ENCODE results near the gene MAFF.
A peak's percentile ranks its signal among the peaks of the same experiment; 100 is the strongest.

The MAFF gene

GRCh38 chr22:38248280-38248679, 46.5 kb downstream of the MAFF start:
- no peak for DNase-seq (ENCODE audit: low read depth in 2 of 2)

GRCh38 chr22:38249301-38249700, 47.5 kb downstream of the MAFF start:
- no peak for DNase-seq (ENCODE audit: low read depth in 2 of 2)

- no peak for DNase-seq (ENCODE audit: low read depth in 2 of 2)
Observed at GRCh38 chr22:38249803-38250642, 48.2 kb downstream of the MAFF start.

- no peak for DNase-seq (ENCODE audit: low read depth in 2 of 2)
Observed at GRCh38 chr22:38250643-38251340, 49.0 kb downstream of the MAFF start.

- DNase-seq (ENCODE audit: low read depth in 2 of 2), result no peak
Observed at GRCh38 chr22:38251341-38251692, 49.5 kb downstream of the MAFF start.

- no peak for DNase-seq (ENCODE audit: low read depth in 2 of 2)
Observed at GRCh38 chr22:38255697-38256096, 53.9 kb downstream of the MAFF start.

- DNase-seq (ENCODE audit: low read depth in 2 of 2), result no peak
Observed at GRCh38 chr22:38257181-38257580, 55.4 kb downstream of the MAFF start.

- no peak for DNase-seq (ENCODE audit: low read depth in 2 of 2)
Observed at GRCh38 chr22:38257650-38258250, 56.0 kb downstream of the MAFF start.

- no peak for DNase-seq (ENCODE audit: low read depth in 2 of 2)
Observed at GRCh38 chr22:38258895-38259294, 57.1 kb downstream of the MAFF start.

- no peak for DNase-seq (ENCODE audit: low read depth in 2 of 2)
Observed at GRCh38 chr22:38259370-38259769, 57.6 kb downstream of the MAFF start.

- no peak for DNase-seq (ENCODE audit: low read depth in 2 of 2)
Observed at GRCh38 chr22:38260761-38261681, 59.2 kb downstream of the MAFF start.

- DNase-seq (ENCODE audit: low read depth in 2 of 2), result peak in 1 of 2 donors; percentile 25
Observed at GRCh38 chr22:38262051-38262795, 60.4 kb downstream of the MAFF start.

GRCh38 chr22:38264322-38264843, 62.6 kb downstream of the MAFF start:
- no peak for DNase-seq (ENCODE audit: low read depth in 2 of 2)

Data from stimulated activated CD8-positive, alpha-beta memory T cell treated with anti-CD3 and anti-CD28 coated beads, Interleukin-7, amount 100 ng/mL, for 4 hours (primary cell).